ENCODE results near the gene SH2B3. TPM values are rescaled to one million over a fixed set of nuclear protein-coding genes. Genes with fewer than 3 reads are reported as not detected.

SH2B3 gene
- total RNA-seq, 1 donor from 2014 or later: 47.1 TPM

- TF ChIP-seq, protein P1, sequence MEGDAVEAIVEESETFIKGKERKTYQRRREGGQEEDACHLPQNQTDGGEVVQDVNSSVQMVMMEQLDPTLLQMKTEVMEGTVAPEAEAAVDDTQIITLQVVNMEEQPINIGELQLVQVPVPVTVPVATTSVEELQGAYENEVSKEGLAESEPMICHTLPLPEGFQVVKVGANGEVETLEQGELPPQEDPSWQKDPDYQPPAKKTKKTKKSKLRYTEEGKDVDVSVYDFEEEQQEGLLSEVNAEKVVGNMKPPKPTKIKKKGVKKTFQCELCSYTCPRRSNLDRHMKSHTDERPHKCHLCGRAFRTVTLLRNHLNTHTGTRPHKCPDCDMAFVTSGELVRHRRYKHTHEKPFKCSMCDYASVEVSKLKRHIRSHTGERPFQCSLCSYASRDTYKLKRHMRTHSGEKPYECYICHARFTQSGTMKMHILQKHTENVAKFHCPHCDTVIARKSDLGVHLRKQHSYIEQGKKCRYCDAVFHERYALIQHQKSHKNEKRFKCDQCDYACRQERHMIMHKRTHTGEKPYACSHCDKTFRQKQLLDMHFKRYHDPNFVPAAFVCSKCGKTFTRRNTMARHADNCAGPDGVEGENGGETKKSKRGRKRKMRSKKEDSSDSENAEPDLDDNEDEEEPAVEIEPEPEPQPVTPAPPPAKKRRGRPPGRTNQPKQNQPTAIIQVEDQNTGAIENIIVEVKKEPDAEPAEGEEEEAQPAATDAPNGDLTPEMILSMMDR (IDR thresholded peaks at IDR 0.05): no peak
- Histone ChIP-seq H3K27me3 (no peaks in the 10 kb centered on the region), H3K9me3 (no peaks in the 10 kb centered on the region), H3K4me1 (peaks cover 17% of the 10 kb centered on the region), H3K4me3 (no peak overlapping the region), H3K27ac (no peak overlapping the region), H3K36me3 (peaks cover 46% of the 10 kb centered on the region)
- intact Hi-C loops (cut with DNase I): no loop called here
- DNase-seq: no peak
- ATAC-seq: no peak
Observed at GRCh38 chr12:111419784-111420183, 14.1 kb downstream of the SH2B3 start.

- no peak for ATAC-seq
- H3K27ac ChIP-seq: no peak overlapping the region
- no peak overlapping the region for H3K4me3 ChIP-seq
- H3K4me1 ChIP-seq: peaks cover 19% of the 10 kb centered on the region
- peaks cover 46% of the 10 kb centered on the region for H3K36me3 ChIP-seq
- no peak for DNase-seq
- intact Hi-C loops (cut with DNase I): no loop called here
- H3K9me3 ChIP-seq: no peaks in the 10 kb centered on the region
- H3K27me3 ChIP-seq: no peaks in the 10 kb centered on the region
- TF ChIP-seq, protein P1 (IDR thresholded peaks at IDR 0.05): no peak
Observed at GRCh38 chr12:111420494-111420893, 14.8 kb downstream of the SH2B3 start.

- peaks cover 36% of the 10 kb centered on the region for H3K4me1 ChIP-seq
- intact Hi-C loops (cut with DNase I): no loop called here
- TF ChIP-seq, protein P1 (IDR thresholded peaks at IDR 0.05): no peak
- peaks cover 27% of the 10 kb centered on the region for H3K36me3 ChIP-seq
- ATAC-seq (no peak), DNase-seq (no peak)
- H3K4me3 ChIP-seq: no peak overlapping the region
- no peak overlapping the region for H3K27ac ChIP-seq
- no peaks in the 10 kb centered on the region for H3K9me3 ChIP-seq
- no peaks in the 10 kb centered on the region for H3K27me3 ChIP-seq
Observed at GRCh38 chr12:111424189-111424792, 18.6 kb downstream of the SH2B3 start.

DNA sequence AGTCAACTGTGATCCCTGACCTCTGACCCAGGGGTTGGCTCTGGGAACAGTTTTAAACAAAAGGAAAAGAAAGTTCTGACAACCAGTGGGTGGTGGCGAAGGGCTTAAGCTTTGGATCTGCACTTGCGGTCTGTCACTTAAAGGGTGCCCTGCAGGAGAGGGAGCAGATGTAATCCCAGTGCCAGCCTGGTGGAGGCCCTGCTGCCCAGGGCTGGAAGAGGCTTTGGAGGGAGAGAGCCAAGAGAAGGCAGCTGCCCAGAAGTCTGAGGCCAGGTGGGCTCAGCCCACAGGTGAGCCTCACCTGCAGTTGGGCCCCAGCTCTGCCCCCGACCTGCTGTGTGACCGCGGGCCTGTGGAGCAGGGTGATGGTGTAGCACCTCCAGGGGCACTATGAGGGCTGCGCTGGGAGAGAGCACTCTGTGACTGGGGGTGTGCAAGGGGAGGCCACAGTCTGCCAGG, 19.1 kb downstream of the SH2B3 start:
- TF ChIP-seq, protein P1 (IDR thresholded peaks at IDR 0.05): no peak
- H3K27me3 ChIP-seq: no peaks in the 10 kb centered on the region
- no peak overlapping the region for H3K27ac ChIP-seq
- no peaks in the 10 kb centered on the region for H3K9me3 ChIP-seq
- H3K4me1 ChIP-seq: peaks cover 41% of the 10 kb centered on the region
- intact Hi-C loops (cut with DNase I): no loop called here
- ATAC-seq (no peak), DNase-seq (no peak)
- no peak overlapping the region for H3K4me3 ChIP-seq
- peaks cover 22% of the 10 kb centered on the region for H3K36me3 ChIP-seq

GRCh38 chr12:111425655-111426054, 19.9 kb downstream of the SH2B3 start:
- no peaks in the 10 kb centered on the region for H3K27me3 ChIP-seq
- TF ChIP-seq, protein P1 (IDR thresholded peaks at IDR 0.05): no peak
- intact Hi-C loops (cut with DNase I): no loop called here
- H3K27ac ChIP-seq: peak overlapping the region; percentile 24
- ATAC-seq (no peak), DNase-seq (no peak)
- no peak overlapping the region for H3K4me3 ChIP-seq
- no peaks in the 10 kb centered on the region for H3K9me3 ChIP-seq
- H3K36me3 ChIP-seq: peaks cover 14% of the 10 kb centered on the region
- peaks cover 50% of the 10 kb centered on the region for H3K4me1 ChIP-seq

Data from upper lobe of right lung (tissue), 1 donor.